ENCODE results near the gene SMOC2.

GRCh38 chr6:168432196-168432595 lies 8.8 kb upstream of the SMOC2 start:
- TF ChIP-seq EP300 (IDR thresholded peaks at IDR 0.05) (no peak), CTCF (IDR thresholded peaks at IDR 0.05) (no peak), POLR2A (IDR thresholded peaks at IDR 0.05; ENCODE audit: low read depth) (no peak), POLR2AphosphoS5 (IDR thresholded peaks at IDR 0.05) (no peak)
